ENCODE measurements around the gene PVALB. TPM values are rescaled to one million over a fixed set of nuclear protein-coding genes. Genes with fewer than 3 reads are reported as not detected.

PVALB gene
- total and polyA plus RNA-seq, 9 of the 15 experiments (the other 6 are each of a cell fraction or from before 2014, with no cell fraction given), result not detected

- TF ChIP-seq RERE (CRISPR knock-in tag; IDR thresholded peaks at IDR 0.05; ENCODE audit: borderline replicate concordance) (no peak), SOX6 (IDR thresholded peaks at IDR 0.05) (no peak), ARID2 (IDR thresholded peaks at IDR 0.05) (no peak), CSDE1 (IDR thresholded peaks at IDR 0.05) (no peak), RBM14 (IDR thresholded peaks at IDR 0.05; ENCODE audit: borderline replicate concordance, insufficient read depth, low read depth, low read length) (no peak)
- TF ChIP-seq, protein P1, sequence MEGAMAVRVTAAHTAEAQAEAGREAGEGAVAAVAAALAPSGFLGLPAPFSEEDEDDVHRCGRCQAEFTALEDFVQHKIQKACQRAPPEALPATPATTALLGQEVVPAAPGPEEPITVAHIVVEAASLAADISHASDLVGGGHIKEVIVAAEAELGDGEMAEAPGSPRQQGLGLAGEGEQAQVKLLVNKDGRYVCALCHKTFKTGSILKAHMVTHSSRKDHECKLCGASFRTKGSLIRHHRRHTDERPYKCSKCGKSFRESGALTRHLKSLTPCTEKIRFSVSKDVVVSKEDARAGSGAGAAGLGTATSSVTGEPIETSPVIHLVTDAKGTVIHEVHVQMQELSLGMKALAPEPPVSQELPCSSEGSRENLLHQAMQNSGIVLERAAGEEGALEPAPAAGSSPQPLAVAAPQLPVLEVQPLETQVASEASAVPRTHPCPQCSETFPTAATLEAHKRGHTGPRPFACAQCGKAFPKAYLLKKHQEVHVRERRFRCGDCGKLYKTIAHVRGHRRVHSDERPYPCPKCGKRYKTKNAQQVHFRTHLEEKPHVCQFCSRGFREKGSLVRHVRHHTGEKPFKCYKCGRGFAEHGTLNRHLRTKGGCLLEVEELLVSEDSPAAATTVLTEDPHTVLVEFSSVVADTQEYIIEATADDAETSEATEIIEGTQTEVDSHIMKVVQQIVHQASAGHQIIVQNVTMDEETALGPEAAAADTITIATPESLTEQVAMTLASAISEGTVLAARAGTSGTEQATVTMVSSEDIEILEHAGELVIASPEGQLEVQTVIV (CRISPR knock-in tag; IDR thresholded peaks at IDR 0.05; ENCODE audit: borderline replicate concordance), result no peak
Measured at GRCh38 chr22:36753916-36754315, 62.9 kb downstream of the PVALB start (continued).

All from K562 (cell line).